A673 (cell line): Measurements from ENCODE around the gene AQP12B. TPM values are rescaled to one million over a fixed set of nuclear protein-coding genes. Genes with fewer than 3 reads are reported as not detected.

Source experiments
- BruUV-seq: library from RNA; stranded (reverse); fragments of 400-500 nt; replicated peaks from 2 replicates; lab custom pipeline; 2021; lab: Mats Ljungman, UMichigan
- CTCF ChIA-PET: fragments of 300-600 bp; sonication (Branson Sonifier 250); formaldehyde crosslinking; loops from one replicate; lab custom pipeline; 2022; ENCODE audit warnings: antibody characterized with exemption; lab: Charles Lee
- POLR2A ChIA-PET: fragments of 300-600 bp; sonication (Branson Sonifier 250); formaldehyde crosslinking; loops from one replicate; lab custom pipeline; 2022; ENCODE audit warnings: antibody characterized with exemption; ENCODE audit not compliant: low non-redundant PET; lab: Charles Lee
- DNase-seq: peaks from one replicate; pipeline ENCODE4 v3.0.0-alpha.2; 2015; ENCODE audit warnings: low spot score
- H3K27ac ChIP-seq: fragments of 200-600 bp; sonication (generic); 2 replicates; pipeline ENCODE4 v1.5.1; 2016; ENCODE audit warnings: mixed run types, low read depth, mild to moderate bottlenecking, mixed read lengths, antibody characterized with exemption, low read length; ENCODE audit not compliant: poor library complexity, severe bottlenecking
- H3K27me3 ChIP-seq: fragments of 200-600 bp; sonication (generic); replicated peaks from 2 replicates; pipeline ENCODE4 v1.6.1; 2017; ENCODE audit warnings: mixed run types, low read depth, mild to moderate bottlenecking, mixed read lengths, antibody characterized with exemption, low read length; ENCODE audit not compliant: insufficient read depth, poor library complexity
- H3K36me3 ChIP-seq: fragments of 200-600 bp; sonication (generic); 2 replicates; pipeline ENCODE4 v1.6.1; 2016; ENCODE audit warnings: mixed run types, mild to moderate bottlenecking, mixed read lengths, antibody characterized with exemption, low read length; ENCODE audit not compliant: insufficient read depth, poor library complexity, severe bottlenecking
- H3K4me1 ChIP-seq: fragments of 200-600 bp; sonication (generic); 2 replicates; pipeline ENCODE4 v1.6.1; 2017; ENCODE audit warnings: mixed run types, mild to moderate bottlenecking, mixed read lengths, antibody characterized with exemption, low read length; ENCODE audit not compliant: insufficient read depth, poor library complexity, severe bottlenecking
- H3K4me3 ChIP-seq: fragments of 200-600 bp; sonication (generic); 2 replicates; pipeline ENCODE4 v1.5.1; 2016; ENCODE audit warnings: low read depth, mixed run types, mild to moderate bottlenecking, mixed read lengths, low read length; ENCODE audit not compliant: poor library complexity, severe bottlenecking
- H3K9me3 ChIP-seq: fragments of 200-600 bp; sonication (generic); 2 replicates; pipeline ENCODE4 v1.6.1; 2016; ENCODE audit warnings: mixed run types, low read depth, mild to moderate bottlenecking, mixed read lengths, antibody characterized with exemption, low read length; ENCODE audit not compliant: poor library complexity, severe bottlenecking
- CTCF ChIP-seq: fragments of 300-800, 200-600 bp; sonication (generic); conservative IDR thresholded peaks from 2 replicates; pipeline ENCODE4 v1.5.1; 2017; ENCODE audit warnings: low read depth, mild to moderate bottlenecking, antibody characterized with exemption, low read length, moderate library complexity, mixed read lengths
- EZH2 ChIP-seq: fragments of 200-600 bp; sonication (generic); IDR thresholded peaks from 2 replicates; pipeline ENCODE4 v1.6.1; 2017; ENCODE audit warnings: borderline replicate concordance, low read depth, mild to moderate bottlenecking, mixed read lengths, antibody characterized with exemption, low read length; ENCODE audit not compliant: poor library complexity, severe bottlenecking
- intact Hi-C: fragments of 100-400 bp; cut with micrococcal nuclease; formaldehyde crosslinking; loops from one replicate; pipeline ENCODE4 v1.10.0; 2022; ENCODE audit not compliant: unreplicated experiment
- total RNA-seq: library from RNA; stranded (reverse); gene quantifications from 2 replicates; pipeline ENCODE4 v1.2.3, GENCODE V29; 2021

AQP12B gene
- total RNA-seq, 1 experiment from 2014 or later: not detected

- peaks cover 74% of the 10 kb centered on the region for H3K27me3 ChIP-seq
- DNase-seq: no peak
- intact Hi-C loops: no loop called here
- H3K4me3 ChIP-seq: no peak overlapping the region
- no peak overlapping the region for H3K27ac ChIP-seq
- no peaks in the 10 kb centered on the region for H3K4me1 ChIP-seq
- no TSS peak for BruUV-seq
- ChIA-PET CTCF (interaction anchor here (0.5 kb wide), 1 partner anchor 20 kb away, joined by 12 read pairs; no protein-coding TSS in a partner anchor), POLR2A (no interaction called here)
- no peak for TF ChIP-seq EZH2
- no peak for TF ChIP-seq CTCF
- no peaks in the 10 kb centered on the region for H3K9me3 ChIP-seq
- H3K36me3 ChIP-seq: no peaks in the 10 kb centered on the region
Observed at GRCh38 chr2:240646900-240647502, 35.7 kb downstream of the AQP12B start.

- no peak overlapping the region for H3K27ac ChIP-seq
- DNase-seq: no peak
- no peaks in the 10 kb centered on the region for H3K9me3 ChIP-seq
- POLR2A ChIA-PET: no interaction called here
- no peaks in the 10 kb centered on the region for H3K4me1 ChIP-seq
- BruUV-seq: no TSS peak
- peaks cover 68% of the 10 kb centered on the region for H3K27me3 ChIP-seq
- H3K36me3 ChIP-seq: no peaks in the 10 kb centered on the region
- no peak overlapping the region for H3K4me3 ChIP-seq
- no peak for TF ChIP-seq CTCF
- no peak for TF ChIP-seq EZH2
- CTCF ChIA-PET: interaction anchor here (0.5 kb wide), 1 partner anchor 19 kb away, joined by 12 read pairs; no protein-coding TSS in a partner anchor
- intact Hi-C loops: no loop called here
Observed at GRCh38 chr2:240646176-240646899, 36.3 kb downstream of the AQP12B start.

GRCh38 chr2:240645801-240646175 is 36.9 kb downstream of the AQP12B start:
- CTCF ChIA-PET: no interaction called here
- TF ChIP-seq CTCF (no peak), EZH2 (no peak)
- intact Hi-C loops: no loop called here
- Histone ChIP-seq H3K9me3 (no peaks in the 10 kb centered on the region), H3K4me1 (no peaks in the 10 kb centered on the region), H3K36me3 (no peaks in the 10 kb centered on the region), H3K27me3 (peaks cover 62% of the 10 kb centered on the region), H3K27ac (no peak overlapping the region), H3K4me3 (no peak overlapping the region)
- no TSS peak for BruUV-seq
- no peak for DNase-seq
- POLR2A ChIA-PET: no interaction called here
